Measurements from ENCODE around the gene ADGRL3.

DNA sequence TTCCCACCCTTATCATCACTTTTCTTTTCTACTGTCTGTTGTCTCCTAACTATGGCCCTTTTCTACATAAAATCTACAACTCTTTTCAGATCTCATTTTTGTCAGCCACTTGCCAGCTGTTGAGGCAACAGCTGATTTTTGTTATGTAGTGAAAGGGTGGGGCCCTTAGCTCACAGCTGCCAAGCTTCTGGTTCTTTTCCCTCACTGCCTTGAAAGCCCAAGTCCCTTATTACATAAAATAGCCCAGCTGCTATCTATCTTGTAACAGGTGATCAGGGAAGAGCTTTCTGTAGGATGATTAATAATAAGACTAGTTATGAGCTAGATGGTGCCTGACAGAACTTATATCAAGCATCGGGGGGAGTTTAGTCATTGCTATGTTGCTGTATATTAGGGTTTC lies 45.9 kb downstream of the ADGRL3 start:
- TF ChIP-seq POLR2A (IDR thresholded peaks at IDR 0.05; ENCODE audit: low read length) (no peak), GATA1 (IDR thresholded peaks at IDR 0.05; ENCODE audit: low read depth, low read length) (no peak)

Data from erythroblast (primary cell).